Hepatocyte (in vitro differentiated cells): ENCODE results near the gene LAMA3.

Experiments
- EZH2 ChIP-seq: fragments of 200-600 bp; sonication (generic); IDR thresholded peaks from 2 replicates; pipeline ENCODE4 v1.6.1; 2016; ENCODE audit warnings: antibody characterized with exemption, mild to moderate bottlenecking, borderline replicate concordance
- TF ChIP-seq, protein P1 (sequence below): fragments of 200-600 bp; sonication (generic); IDR thresholded peaks from 2 replicates; pipeline ENCODE4 v1.5.1; 2016; ENCODE audit warnings: antibody characterized with exemption, mild to moderate bottlenecking; ENCODE audit not compliant: poor library complexity

DNA sequence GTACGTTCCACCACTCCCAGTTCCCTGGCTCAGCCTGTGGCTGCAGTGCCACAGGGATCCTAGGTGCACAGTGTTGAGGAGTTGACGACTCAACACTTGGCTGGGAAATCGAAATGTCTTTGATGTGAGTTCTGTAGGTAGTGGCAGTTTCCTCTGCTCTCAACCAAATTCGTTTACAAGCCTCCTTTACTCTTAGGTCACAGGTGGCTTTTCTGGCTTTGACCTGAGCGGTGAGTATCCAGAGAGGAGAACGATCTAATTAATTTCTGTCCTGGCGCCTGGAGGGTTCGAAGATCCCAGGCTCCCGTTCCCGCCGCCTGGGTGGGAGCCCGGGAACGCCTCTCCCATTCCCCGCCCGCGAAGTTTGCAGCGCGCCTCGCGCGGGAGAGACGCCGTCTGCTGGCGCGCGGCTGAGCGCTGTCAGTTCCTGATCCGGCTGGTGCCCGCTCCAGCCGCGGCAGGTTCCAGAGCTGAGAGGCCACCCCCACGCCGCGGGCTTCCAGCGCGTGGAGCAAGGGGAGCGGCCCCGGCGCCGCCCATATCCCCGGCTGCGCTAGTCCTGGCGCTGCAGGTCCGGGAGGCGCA, at the start of gene LAMA3:
- no peak for TF ChIP-seq EZH2
- TF ChIP-seq, protein P1, sequence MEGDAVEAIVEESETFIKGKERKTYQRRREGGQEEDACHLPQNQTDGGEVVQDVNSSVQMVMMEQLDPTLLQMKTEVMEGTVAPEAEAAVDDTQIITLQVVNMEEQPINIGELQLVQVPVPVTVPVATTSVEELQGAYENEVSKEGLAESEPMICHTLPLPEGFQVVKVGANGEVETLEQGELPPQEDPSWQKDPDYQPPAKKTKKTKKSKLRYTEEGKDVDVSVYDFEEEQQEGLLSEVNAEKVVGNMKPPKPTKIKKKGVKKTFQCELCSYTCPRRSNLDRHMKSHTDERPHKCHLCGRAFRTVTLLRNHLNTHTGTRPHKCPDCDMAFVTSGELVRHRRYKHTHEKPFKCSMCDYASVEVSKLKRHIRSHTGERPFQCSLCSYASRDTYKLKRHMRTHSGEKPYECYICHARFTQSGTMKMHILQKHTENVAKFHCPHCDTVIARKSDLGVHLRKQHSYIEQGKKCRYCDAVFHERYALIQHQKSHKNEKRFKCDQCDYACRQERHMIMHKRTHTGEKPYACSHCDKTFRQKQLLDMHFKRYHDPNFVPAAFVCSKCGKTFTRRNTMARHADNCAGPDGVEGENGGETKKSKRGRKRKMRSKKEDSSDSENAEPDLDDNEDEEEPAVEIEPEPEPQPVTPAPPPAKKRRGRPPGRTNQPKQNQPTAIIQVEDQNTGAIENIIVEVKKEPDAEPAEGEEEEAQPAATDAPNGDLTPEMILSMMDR: peak; percentile 34
